ENCODE measurements around the gene ELF2. TPM values are rescaled to one million over a fixed set of nuclear protein-coding genes. Genes with fewer than 3 reads are reported as not detected.

ELF2 gene
- total RNA-seq, 2 donors from 2014 or later: 47.6 to 53.9 TPM

GRCh38 chr4:139082750-139083606 is 94.0 kb downstream of the ELF2 start:
- peak; percentile 98 for DNase-seq
- H3K9ac ChIP-seq (ENCODE audit: extremely low read depth, low read length, poor library complexity, severe bottlenecking): peak overlapping the region; percentile 86
- 1 to 2% methylated on average over 9 to 38 of the region's 38 CpGs for WGBS, 2 experiments (ENCODE audit: insufficient coverage in 1 of 2, insufficient read length in 1 of 2)
- peaks cover 20% of the 10 kb centered on the region for H3K4me1 Mint-ChIP-seq
- H3K9me3 Mint-ChIP-seq: no peaks in the 10 kb centered on the region
- peak overlapping the region; percentile 97 for H3K27ac Mint-ChIP-seq
- peak overlapping the region; percentile 94 for H3K4me3 ChIP-seq (ENCODE audit: low read length)
- H3K27ac ChIP-seq (ENCODE audit: low read depth, low read length): peak overlapping the region; percentile 88
- H3K4me1 ChIP-seq (ENCODE audit: control insufficient read depth, insufficient read depth, low read length): peaks cover 4% of the 10 kb centered on the region
- no peaks in the 10 kb centered on the region for H3K27me3 ChIP-seq (ENCODE audit: control insufficient read depth, insufficient read depth, low read length, poor library complexity, severe bottlenecking)
- H3K36me3 Mint-ChIP-seq (ENCODE audit: low read depth): peaks cover 6% of the 10 kb centered on the region
- H3K36me3 ChIP-seq (ENCODE audit: control insufficient read depth, insufficient read depth, low read length): peaks cover 3% of the 10 kb centered on the region
- TF ChIP-seq CTCF (conservative IDR thresholded peaks at IDR 0.05): no peak
- peak overlapping the region; percentile 99 for H3K4me3 Mint-ChIP-seq
- H3K9me3 ChIP-seq (ENCODE audit: control insufficient read depth, low read length): no peaks in the 10 kb centered on the region
- H3K27me3 Mint-ChIP-seq (ENCODE audit: insufficient read depth): no peaks in the 10 kb centered on the region

- H3K4me3 Mint-ChIP-seq: no peak overlapping the region
- DNase-seq: no peak
- TF ChIP-seq CTCF (conservative IDR thresholded peaks at IDR 0.05): no peak
- peaks cover 11% of the 10 kb centered on the region for H3K36me3 Mint-ChIP-seq (ENCODE audit: low read depth)
- no peaks in the 10 kb centered on the region for H3K27me3 Mint-ChIP-seq (ENCODE audit: insufficient read depth)
- H3K4me1 Mint-ChIP-seq: peaks cover 14% of the 10 kb centered on the region
- WGBS, 2 experiments (ENCODE audit: insufficient coverage in 1 of 2, insufficient read length in 1 of 2): 93 to 96% methylated on average over 4 of the region's 4 CpGs
- no peaks in the 10 kb centered on the region for H3K9me3 Mint-ChIP-seq
- H3K4me3 ChIP-seq (ENCODE audit: low read length): no peak overlapping the region
- no peak overlapping the region for H3K27ac ChIP-seq (ENCODE audit: low read depth, low read length)
- peaks cover 10% of the 10 kb centered on the region for H3K36me3 ChIP-seq (ENCODE audit: control insufficient read depth, insufficient read depth, low read length)
- H3K27me3 ChIP-seq (ENCODE audit: control insufficient read depth, insufficient read depth, low read length, poor library complexity, severe bottlenecking): no peaks in the 10 kb centered on the region
- no peaks in the 10 kb centered on the region for H3K9me3 ChIP-seq (ENCODE audit: control insufficient read depth, low read length)
- H3K27ac Mint-ChIP-seq: no peak overlapping the region
- no peak overlapping the region for H3K9ac ChIP-seq (ENCODE audit: extremely low read depth, low read length, poor library complexity, severe bottlenecking)
- H3K4me1 ChIP-seq (ENCODE audit: control insufficient read depth, insufficient read depth, low read length): peaks cover 4% of the 10 kb centered on the region
Measured at GRCh38 chr4:139078926-139079325, 98.1 kb downstream of the ELF2 start.

GRCh38 chr4:139077567-139078355 is 99.3 kb downstream of the ELF2 start:
- no peak overlapping the region for H3K4me3 Mint-ChIP-seq
- H3K4me1 Mint-ChIP-seq: peaks cover 13% of the 10 kb centered on the region
- no peak overlapping the region for H3K27ac Mint-ChIP-seq
- no peak overlapping the region for H3K4me3 ChIP-seq (ENCODE audit: low read length)
- peaks cover 13% of the 10 kb centered on the region for H3K36me3 Mint-ChIP-seq (ENCODE audit: low read depth)
- no peaks in the 10 kb centered on the region for H3K9me3 Mint-ChIP-seq
- no peak overlapping the region for H3K27ac ChIP-seq (ENCODE audit: low read depth, low read length)
- no peak overlapping the region for H3K9ac ChIP-seq (ENCODE audit: extremely low read depth, low read length, poor library complexity, severe bottlenecking)
- no peaks in the 10 kb centered on the region for H3K27me3 ChIP-seq (ENCODE audit: control insufficient read depth, insufficient read depth, low read length, poor library complexity, severe bottlenecking)
- TF ChIP-seq CTCF (conservative IDR thresholded peaks at IDR 0.05): no peak
- 100% methylated on average over 1 of the region's 1 CpG; no CpG with 5 or more reads in 1 of the 2 experiments for WGBS, 2 experiments (ENCODE audit: insufficient coverage in 1 of 2, insufficient read length in 1 of 2)
- no peak for DNase-seq
- no peaks in the 10 kb centered on the region for H3K9me3 ChIP-seq (ENCODE audit: control insufficient read depth, low read length)
- peaks cover 4% of the 10 kb centered on the region for H3K4me1 ChIP-seq (ENCODE audit: control insufficient read depth, insufficient read depth, low read length)
- H3K36me3 ChIP-seq (ENCODE audit: control insufficient read depth, insufficient read depth, low read length): peaks cover 18% of the 10 kb centered on the region
- no peaks in the 10 kb centered on the region for H3K27me3 Mint-ChIP-seq (ENCODE audit: insufficient read depth)
